Hepatocyte (in vitro differentiated cells): ENCODE results near the gene HAVCR1. TPM values are rescaled to one million over a fixed set of nuclear protein-coding genes. Genes with fewer than 3 reads are reported as not detected.

Experiments
- DNase-seq: peaks from one replicate; pipeline ENCODE4 v3.0.0-alpha.2; 2016; ENCODE audit warnings: low spot score
- H2AFZ ChIP-seq: fragments of 200-600 bp; sonication (generic); 2 replicates; pipeline ENCODE4 v1.6.0; 2016; ENCODE audit warnings: antibody characterized with exemption, mild to moderate bottlenecking
- H3K27ac ChIP-seq: fragments of 200-600 bp; sonication (generic); 2 replicates; pipeline ENCODE4 v1.5.1; 2016; ENCODE audit warnings: mild to moderate bottlenecking
- H3K27me3 ChIP-seq: fragments of 200-600 bp; sonication (generic); 2 replicates; pipeline ENCODE4 v1.6.1; 2016
- H3K36me3 ChIP-seq: fragments of 200-600 bp; sonication (generic); replicated peaks from 2 replicates; pipeline ENCODE4 v1.5.1; 2016; ENCODE audit warnings: low read depth; ENCODE audit not compliant: insufficient read depth
- H3K4me1 ChIP-seq: fragments of 200-600 bp; sonication (generic); 2 replicates; pipeline ENCODE4 v1.5.1; 2016; ENCODE audit warnings: mild to moderate bottlenecking, moderate library complexity; ENCODE audit not compliant: insufficient read depth
- H3K4me2 ChIP-seq: fragments of 200-600 bp; sonication (generic); 2 replicates; pipeline ENCODE4 v1.6.0; 2016
- H3K4me3 ChIP-seq: fragments of 200-600 bp; sonication (generic); 2 replicates; pipeline ENCODE4 v1.5.1; 2016; ENCODE audit warnings: mild to moderate bottlenecking
- H3K79me2 ChIP-seq: fragments of 200-600 bp; sonication (generic); 2 replicates; pipeline ENCODE4 v1.6.0; 2017; ENCODE audit warnings: mild to moderate bottlenecking
- H3K9me2 ChIP-seq: fragments of 200-600 bp; sonication (generic); replicated peaks from 2 replicates; pipeline ENCODE4 v1.6.0; 2017; ENCODE audit warnings: mild to moderate bottlenecking; ENCODE audit not compliant: insufficient read depth
- H3K9me3 ChIP-seq: fragments of 200-600 bp; sonication (generic); 2 replicates; pipeline ENCODE4 v1.5.1; 2016; ENCODE audit warnings: low read depth, mild to moderate bottlenecking
- H4K20me1 ChIP-seq: fragments of 200-600 bp; sonication (generic); 2 replicates; pipeline ENCODE4 v1.6.0; 2016; ENCODE audit warnings: mild to moderate bottlenecking; ENCODE audit not compliant: insufficient read depth, poor library complexity, severe bottlenecking
- EZH2 ChIP-seq: fragments of 200-600 bp; sonication (generic); IDR thresholded peaks from 2 replicates; pipeline ENCODE4 v1.6.1; 2016; ENCODE audit warnings: antibody characterized with exemption, mild to moderate bottlenecking, borderline replicate concordance
- EZH2phosphoT487 ChIP-seq: fragments of 200-600 bp; sonication (generic); IDR thresholded peaks from one replicate; pipeline ENCODE4 v1.6.1; 2018; ENCODE audit warnings: antibody characterized with exemption, mild to moderate bottlenecking, low read depth, moderate library complexity; ENCODE audit not compliant: unreplicated experiment, severe bottlenecking
- WGBS: methylation state at CpG from one replicate; pipeline ENCODE4 v1.1.6; 2016; ENCODE audit warnings: low lambda C conversion rate; ENCODE audit errors: missing lambda C conversion rate; 5-methylcytosine and 5-hydroxymethylcytosine counted together
- polyA plus RNA-seq: library from polyadenylated mRNA; unstranded; fragments of >200 nt; fragmentation: Nextera tagmentation; extraction: Ambion mirVana; gene quantifications from 2 replicates; pipeline ENCODE4 v1.2.1, GENCODE V29; 2016
- total RNA-seq: library from RNA; depleted of rRNA; stranded (reverse); fragments of >200 nt; gene quantifications from 2 replicates; pipeline ENCODE4 v1.2.3, GENCODE V29; 2014
- TF ChIP-seq, protein P1 (sequence below): fragments of 200-600 bp; sonication (generic); IDR thresholded peaks from 2 replicates; pipeline ENCODE4 v1.5.1; 2016; ENCODE audit warnings: antibody characterized with exemption, mild to moderate bottlenecking; ENCODE audit not compliant: poor library complexity

The HAVCR1 gene
- total and polyA plus RNA-seq, 2 experiments from 2014 or later = 2.1 to 9.5 TPM

DNA sequence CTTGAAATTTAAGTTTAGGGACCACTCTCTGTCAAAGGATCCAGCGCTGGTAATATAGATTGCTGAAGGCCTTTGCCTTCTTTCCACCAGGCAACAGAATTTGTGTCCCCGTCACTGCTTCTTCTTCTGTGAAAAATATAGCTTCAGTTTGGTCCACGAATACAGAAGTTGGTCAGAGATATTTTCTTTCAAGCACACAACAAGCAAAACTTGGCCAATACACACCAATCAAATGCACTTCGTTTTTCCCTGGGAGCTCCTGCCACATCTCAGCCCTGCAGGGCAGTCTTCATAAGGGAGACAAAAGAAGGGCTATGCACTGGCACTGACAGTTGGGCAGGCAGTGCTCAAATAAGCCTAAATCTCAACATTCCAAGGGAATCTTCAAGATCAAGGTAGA is 27.0 kb upstream of the HAVCR1 start:
- H3K27ac ChIP-seq = no peak overlapping the region
- 66% methylated on average over 4 of the region's 4 CpGs for WGBS
- no peak for TF ChIP-seq EZH2phosphoT487
- TF ChIP-seq, protein P1, sequence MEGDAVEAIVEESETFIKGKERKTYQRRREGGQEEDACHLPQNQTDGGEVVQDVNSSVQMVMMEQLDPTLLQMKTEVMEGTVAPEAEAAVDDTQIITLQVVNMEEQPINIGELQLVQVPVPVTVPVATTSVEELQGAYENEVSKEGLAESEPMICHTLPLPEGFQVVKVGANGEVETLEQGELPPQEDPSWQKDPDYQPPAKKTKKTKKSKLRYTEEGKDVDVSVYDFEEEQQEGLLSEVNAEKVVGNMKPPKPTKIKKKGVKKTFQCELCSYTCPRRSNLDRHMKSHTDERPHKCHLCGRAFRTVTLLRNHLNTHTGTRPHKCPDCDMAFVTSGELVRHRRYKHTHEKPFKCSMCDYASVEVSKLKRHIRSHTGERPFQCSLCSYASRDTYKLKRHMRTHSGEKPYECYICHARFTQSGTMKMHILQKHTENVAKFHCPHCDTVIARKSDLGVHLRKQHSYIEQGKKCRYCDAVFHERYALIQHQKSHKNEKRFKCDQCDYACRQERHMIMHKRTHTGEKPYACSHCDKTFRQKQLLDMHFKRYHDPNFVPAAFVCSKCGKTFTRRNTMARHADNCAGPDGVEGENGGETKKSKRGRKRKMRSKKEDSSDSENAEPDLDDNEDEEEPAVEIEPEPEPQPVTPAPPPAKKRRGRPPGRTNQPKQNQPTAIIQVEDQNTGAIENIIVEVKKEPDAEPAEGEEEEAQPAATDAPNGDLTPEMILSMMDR = no peak
- TF ChIP-seq EZH2 = no peak
- no peaks in the 10 kb centered on the region for H3K79me2 ChIP-seq
- no peaks in the 10 kb centered on the region for H3K27me3 ChIP-seq
- no peak overlapping the region for H2AFZ ChIP-seq
- no peak overlapping the region for H3K4me2 ChIP-seq
- no peaks in the 10 kb centered on the region for H4K20me1 ChIP-seq
- H3K9me3 ChIP-seq = no peaks in the 10 kb centered on the region
- H3K9me2 ChIP-seq = no peaks in the 10 kb centered on the region
- no peaks in the 10 kb centered on the region for H3K4me1 ChIP-seq
- no peak overlapping the region for H3K4me3 ChIP-seq
- no peak for DNase-seq
- no peaks in the 10 kb centered on the region for H3K36me3 ChIP-seq

DNA sequence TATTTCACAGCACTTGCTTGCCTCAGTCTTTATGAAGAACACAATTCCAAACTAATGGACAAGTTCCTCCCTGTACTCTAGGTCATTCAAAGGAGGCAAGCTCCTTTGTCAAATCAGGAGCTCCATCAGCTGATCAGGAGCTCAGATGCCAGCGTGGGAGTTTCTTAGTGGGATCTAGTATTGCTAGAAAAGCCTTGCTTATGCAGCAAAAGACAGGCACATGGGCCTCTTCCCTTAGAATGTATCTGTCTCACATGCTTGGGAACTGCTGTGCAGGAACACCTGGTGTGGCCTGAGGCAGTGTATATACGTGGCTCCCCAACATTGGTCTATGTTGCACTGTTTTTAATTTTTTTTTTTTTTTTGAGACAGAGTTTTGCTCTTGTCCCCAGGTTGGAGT is 21.4 kb upstream of the HAVCR1 start:
- Histone ChIP-seq H3K4me2 (no peak overlapping the region), H2AFZ (no peak overlapping the region), H3K36me3 (no peaks in the 10 kb centered on the region), H3K9me2 (no peaks in the 10 kb centered on the region), H3K27me3 (no peaks in the 10 kb centered on the region), H3K9me3 (no peaks in the 10 kb centered on the region), H3K79me2 (no peaks in the 10 kb centered on the region), H3K4me1 (no peaks in the 10 kb centered on the region), H3K4me3 (no peak overlapping the region), H3K27ac (no peak overlapping the region), H4K20me1 (no peaks in the 10 kb centered on the region)
- DNase-seq = no peak
- TF ChIP-seq EZH2 = no peak
- TF ChIP-seq EZH2phosphoT487 = no peak
- TF ChIP-seq, protein P1 = no peak
- WGBS = 81% methylated on average over 2 of the region's 2 CpGs

DNA sequence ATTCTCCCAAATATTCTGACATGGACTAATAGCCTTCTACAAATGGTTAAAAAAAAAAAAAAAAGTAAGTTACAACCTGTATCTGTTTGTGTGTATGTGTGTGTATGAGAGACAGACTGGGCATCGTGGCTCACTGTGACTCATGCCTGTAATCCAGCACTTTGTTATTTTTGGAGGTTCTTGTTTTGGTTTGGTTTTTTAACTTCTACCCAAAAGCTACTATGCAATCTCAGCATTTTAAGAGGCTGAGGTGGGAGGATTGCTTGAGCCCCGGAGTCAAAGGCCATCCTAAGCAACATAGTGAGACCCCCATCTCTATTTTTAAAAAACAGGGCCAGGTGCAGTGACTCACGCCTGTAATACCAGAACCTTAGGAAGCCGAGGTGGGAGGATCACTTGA is 17.6 kb upstream of the HAVCR1 start:
- no peak overlapping the region for H3K27ac ChIP-seq
- H3K4me3 ChIP-seq = no peak overlapping the region
- TF ChIP-seq EZH2 = no peak
- TF ChIP-seq EZH2phosphoT487 = no peak
- DNase-seq = no peak
- H3K9me2 ChIP-seq = no peaks in the 10 kb centered on the region
- no peak overlapping the region for H3K4me2 ChIP-seq
- no peaks in the 10 kb centered on the region for H4K20me1 ChIP-seq
- H2AFZ ChIP-seq = no peak overlapping the region
- no peaks in the 10 kb centered on the region for H3K4me1 ChIP-seq
- no peaks in the 10 kb centered on the region for H3K9me3 ChIP-seq
- H3K79me2 ChIP-seq = no peaks in the 10 kb centered on the region
- 68% methylated on average over 4 of the region's 4 CpGs for WGBS
- H3K36me3 ChIP-seq = no peaks in the 10 kb centered on the region
- H3K27me3 ChIP-seq = no peaks in the 10 kb centered on the region

DNA sequence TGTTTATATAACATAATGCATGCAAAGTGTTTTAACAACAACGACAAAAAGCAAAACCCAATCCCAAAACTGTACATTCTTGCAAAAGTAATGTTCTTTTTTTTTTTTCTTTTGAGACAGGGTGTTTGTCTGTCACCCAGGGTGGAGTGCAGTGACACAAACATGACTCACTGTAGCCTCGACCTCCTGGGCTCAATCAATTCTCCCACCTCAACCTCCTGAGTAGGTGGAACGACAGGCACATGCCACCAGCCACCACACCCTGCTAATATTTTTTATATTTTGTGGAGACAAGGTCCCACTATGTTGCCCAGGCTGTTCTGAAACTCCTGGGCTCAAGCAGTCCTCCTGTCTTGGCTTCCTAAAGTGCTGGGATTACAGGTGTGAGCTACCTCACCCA is 13.6 kb upstream of the HAVCR1 start:
- H3K36me3 ChIP-seq = no peaks in the 10 kb centered on the region
- H3K4me2 ChIP-seq = no peak overlapping the region
- no peak for DNase-seq
- no peak for TF ChIP-seq EZH2phosphoT487
- no peak for TF ChIP-seq EZH2
- TF ChIP-seq, protein P1 = no peak
- no peak overlapping the region for H2AFZ ChIP-seq
- H4K20me1 ChIP-seq = no peaks in the 10 kb centered on the region
- no peaks in the 10 kb centered on the region for H3K9me3 ChIP-seq
- peak overlapping the region; percentile 76 for H3K27ac ChIP-seq
- H3K4me1 ChIP-seq = no peaks in the 10 kb centered on the region
- H3K27me3 ChIP-seq = no peaks in the 10 kb centered on the region
- WGBS = 52% methylated on average over 3 of the region's 3 CpGs
- H3K9me2 ChIP-seq = no peaks in the 10 kb centered on the region
- H3K4me3 ChIP-seq = no peak overlapping the region
- H3K79me2 ChIP-seq = no peaks in the 10 kb centered on the region
